ENCODE measurements around the gene HNRNPA0. TPM values are rescaled to one million over a fixed set of nuclear protein-coding genes. Genes with fewer than 3 reads are reported as not detected.

Gene HNRNPA0
- total and polyA plus RNA-seq, 2 of the 4 experiments (the other 2 are of a cell fraction): 5.2 to 12.2 TPM

DNA sequence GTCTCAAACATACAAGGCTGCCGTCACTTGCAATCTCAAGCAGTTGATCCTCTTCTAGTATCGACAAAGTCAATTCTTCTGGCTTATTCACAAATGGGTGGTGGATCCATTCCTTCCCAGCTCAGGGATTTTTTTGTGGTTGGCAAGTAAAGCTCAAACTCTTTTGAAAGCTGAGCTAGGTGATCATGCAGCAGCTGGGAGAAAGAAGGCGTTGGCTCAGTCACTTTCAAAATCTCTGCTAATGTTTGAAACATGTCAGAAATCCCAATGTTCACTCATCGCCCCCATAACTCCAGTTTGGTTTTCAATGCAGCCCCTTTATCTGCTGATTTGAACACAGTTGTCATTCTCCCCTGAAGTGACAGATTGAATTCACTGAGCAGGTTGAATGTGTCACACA lies 4.0 kb upstream of the HNRNPA0 start:
- intact Hi-C loops (cut with micrococcal nuclease): no loop called here
- no peak overlapping the region for H3K4me2 ChIP-seq (ENCODE audit: low read depth, low read length)
- in situ Hi-C loops (cut with MboI; ENCODE audit: low sequenced_read_pairs): loop anchor here (10.0 kb wide), 1 partner anchor 277 kb away; the partner anchor contains the start of gene FAM13B

More for the DNA sequence above, 4.0 kb upstream of the HNRNPA0 start:
- peaks cover 3% of the 10 kb centered on the region; the same call in 1 of the 2 replicates for H3K9me1 ChIP-seq (ENCODE audit: insufficient read depth, low read length)
- no peak overlapping the region for H2AFZ ChIP-seq (replicated peaks; ENCODE audit: low read length, poor library complexity)
- ChIA-PET CTCF (no interaction called here), POLR2A (ENCODE audit: unreplicated experiment) (no interaction called here)
- H3K23ac ChIP-seq (ENCODE audit: low read depth, low read length): no peak overlapping the region
- H2BK20ac ChIP-seq (ENCODE audit: low read depth, low read length): no peak overlapping the region
- H4K20me1 ChIP-seq (ENCODE audit: insufficient read depth, low read length): peaks cover 9% of the 10 kb centered on the region; the same call in 1 of the 2 replicates
- ATAC-seq (ENCODE audit: low read depth): no peak
- H2BK5ac ChIP-seq (ENCODE audit: low read depth, low read length, poor library complexity, severe bottlenecking): no peak overlapping the region
- dilution Hi-C loops (cut with HindIII; ENCODE audit: low sequenced_read_pairs, unreplicated experiment): no loop called here
- peaks cover 0 to 4% of the 10 kb centered on the region in 2 experiments; a peak in 1 of 4 replicates for H3K79me1 ChIP-seq (ENCODE audit: low read depth in 1 of 2, low read length in 2 of 2)
- no CpG with 5 or more reads among the region's 4 CpGs for WGBS, 2 experiments (ENCODE audit: extremely low coverage in 2 of 2, insufficient read length in 1 of 2)
- H3K27me3 ChIP-seq (ENCODE audit: control insufficient read depth, insufficient read depth, low read length): no peaks in the 10 kb centered on the region
- no peak for DNase-seq
- no peak overlapping the region for H2AK5ac ChIP-seq (ENCODE audit: low read depth, low read length)
- no peak overlapping the region for H3K27ac ChIP-seq (ENCODE audit: insufficient read depth, low read length)
- H3K4me1 ChIP-seq (ENCODE audit: control insufficient read depth, insufficient read depth, low read length): 0 out of 2 replicates have a peak, but pooled peaks cover 2% of the 10 kb centered on the region
- H3K9ac ChIP-seq (ENCODE audit: low read depth, low read length): no peak overlapping the region
- H2BK120ac ChIP-seq (ENCODE audit: low read depth, low read length): no peak overlapping the region
- H4K5ac ChIP-seq (ENCODE audit: low read depth, low read length): no peak overlapping the region
- no peak overlapping the region for H4K91ac ChIP-seq (ENCODE audit: insufficient read depth, low read depth, low read length)
- no peak overlapping the region for H3K14ac ChIP-seq (replicated peaks; ENCODE audit: low read depth, low read length)
- no peak overlapping the region for H4K8ac ChIP-seq (ENCODE audit: low read depth in 2 of 2, low read length in 2 of 2)
- TF ChIP-seq RCOR1 (IDR thresholded peaks at IDR 0.05; ENCODE audit: insufficient replicate concordance, low read length) (no peak), FOS (IDR thresholded peaks at IDR 0.05; ENCODE audit: low read depth, low read length) (no peak), CEBPB (IDR thresholded peaks at IDR 0.05; ENCODE audit: low read depth, low read length) (no peak), RAD21 (IDR thresholded peaks at IDR 0.05; ENCODE audit: low read length) (no peak), MXI1 (IDR thresholded peaks at IDR 0.05; ENCODE audit: borderline replicate concordance, low read depth, low read length) (no peak), MAFK (IDR thresholded peaks at IDR 0.05; ENCODE audit: low read depth, low read length) (no peak), CHD1 (IDR thresholded peaks at IDR 0.05; ENCODE audit: low read depth, low read length) (no peak), NFE2L2 (IDR thresholded peaks at IDR 0.05; ENCODE audit: low read depth, low read length) (no peak), POLR2A (IDR thresholded peaks at IDR 0.05; ENCODE audit: low read depth, low read length) (no peak), BHLHE40 (IDR thresholded peaks at IDR 0.05; ENCODE audit: low read depth, low read length) (no peak), MAZ (IDR thresholded peaks at IDR 0.05; ENCODE audit: borderline replicate concordance, low read depth, low read length) (no peak), RFX5 (IDR thresholded peaks at IDR 0.05; ENCODE audit: low read depth, low read length) (no peak), SMC3 (IDR thresholded peaks at IDR 0.05; ENCODE audit: low read depth, low read length) (no peak)
- TF ChIP-seq, protein P1, sequence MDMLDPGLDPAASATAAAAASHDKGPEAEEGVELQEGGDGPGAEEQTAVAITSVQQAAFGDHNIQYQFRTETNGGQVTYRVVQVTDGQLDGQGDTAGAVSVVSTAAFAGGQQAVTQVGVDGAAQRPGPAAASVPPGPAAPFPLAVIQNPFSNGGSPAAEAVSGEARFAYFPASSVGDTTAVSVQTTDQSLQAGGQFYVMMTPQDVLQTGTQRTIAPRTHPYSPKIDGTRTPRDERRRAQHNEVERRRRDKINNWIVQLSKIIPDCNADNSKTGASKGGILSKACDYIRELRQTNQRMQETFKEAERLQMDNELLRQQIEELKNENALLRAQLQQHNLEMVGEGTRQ (IDR thresholded peaks at IDR 0.05; ENCODE audit: low read depth, low read length): no peak
- TF ChIP-seq, protein P2, sequence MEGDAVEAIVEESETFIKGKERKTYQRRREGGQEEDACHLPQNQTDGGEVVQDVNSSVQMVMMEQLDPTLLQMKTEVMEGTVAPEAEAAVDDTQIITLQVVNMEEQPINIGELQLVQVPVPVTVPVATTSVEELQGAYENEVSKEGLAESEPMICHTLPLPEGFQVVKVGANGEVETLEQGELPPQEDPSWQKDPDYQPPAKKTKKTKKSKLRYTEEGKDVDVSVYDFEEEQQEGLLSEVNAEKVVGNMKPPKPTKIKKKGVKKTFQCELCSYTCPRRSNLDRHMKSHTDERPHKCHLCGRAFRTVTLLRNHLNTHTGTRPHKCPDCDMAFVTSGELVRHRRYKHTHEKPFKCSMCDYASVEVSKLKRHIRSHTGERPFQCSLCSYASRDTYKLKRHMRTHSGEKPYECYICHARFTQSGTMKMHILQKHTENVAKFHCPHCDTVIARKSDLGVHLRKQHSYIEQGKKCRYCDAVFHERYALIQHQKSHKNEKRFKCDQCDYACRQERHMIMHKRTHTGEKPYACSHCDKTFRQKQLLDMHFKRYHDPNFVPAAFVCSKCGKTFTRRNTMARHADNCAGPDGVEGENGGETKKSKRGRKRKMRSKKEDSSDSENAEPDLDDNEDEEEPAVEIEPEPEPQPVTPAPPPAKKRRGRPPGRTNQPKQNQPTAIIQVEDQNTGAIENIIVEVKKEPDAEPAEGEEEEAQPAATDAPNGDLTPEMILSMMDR (conservative IDR thresholded peaks at IDR 0.05; ENCODE audit: low read depth, low read length): no peak
- TF ChIP-seq, protein P3, sequence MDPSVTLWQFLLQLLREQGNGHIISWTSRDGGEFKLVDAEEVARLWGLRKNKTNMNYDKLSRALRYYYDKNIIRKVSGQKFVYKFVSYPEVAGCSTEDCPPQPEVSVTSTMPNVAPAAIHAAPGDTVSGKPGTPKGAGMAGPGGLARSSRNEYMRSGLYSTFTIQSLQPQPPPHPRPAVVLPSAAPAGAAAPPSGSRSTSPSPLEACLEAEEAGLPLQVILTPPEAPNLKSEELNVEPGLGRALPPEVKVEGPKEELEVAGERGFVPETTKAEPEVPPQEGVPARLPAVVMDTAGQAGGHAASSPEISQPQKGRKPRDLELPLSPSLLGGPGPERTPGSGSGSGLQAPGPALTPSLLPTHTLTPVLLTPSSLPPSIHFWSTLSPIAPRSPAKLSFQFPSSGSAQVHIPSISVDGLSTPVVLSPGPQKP (IDR thresholded peaks at IDR 0.05; ENCODE audit: borderline replicate concordance, low read depth, low read length): no peak
- no TSS peak for BruUV-seq (replicated peaks)
- H3K56ac ChIP-seq (ENCODE audit: extremely low read depth, insufficient read depth, low read length): no peak overlapping the region
- no peak overlapping the region for H2BK15ac ChIP-seq (ENCODE audit: low read depth, low read length)
- H3K36me3 ChIP-seq (ENCODE audit: control insufficient read depth, insufficient read depth, low read length): no peaks in the 10 kb centered on the region
- no peak overlapping the region for H3K18ac ChIP-seq (ENCODE audit: low read depth, low read length)
- H3K4me3 ChIP-seq (ENCODE audit: insufficient read depth, low read depth, low read length): no peak overlapping the region
- no peak overlapping the region for H2AK9ac ChIP-seq (replicated peaks; ENCODE audit: low read depth, low read length, poor library complexity)
- H3K4ac ChIP-seq (ENCODE audit: low read depth, low read length): no peak overlapping the region
- H3K9me3 ChIP-seq (ENCODE audit: control insufficient read depth, insufficient read depth, low read length): no peaks in the 10 kb centered on the region

All from IMR-90 (cell line).